Measurements from ENCODE around the gene PLCXD3.

PLCXD3 gene

GRCh38 chr5:41309275-41309674 lies 201.1 kb downstream of the PLCXD3 start:
- Histone ChIP-seq H3K27me3 (ENCODE audit: control insufficient read depth, insufficient read depth, low read length, poor library complexity, severe bottlenecking) (no peaks in the 10 kb centered on the region), H3K27ac (ENCODE audit: insufficient read depth, low read depth, low read length, poor library complexity, severe bottlenecking) (no peak overlapping the region), H3K9me3 (ENCODE audit: control insufficient read depth, low read length) (no peaks in the 10 kb centered on the region), H3K4me1 (ENCODE audit: control insufficient read depth, insufficient read depth, low read length) (no peaks in the 10 kb centered on the region), H3K36me3 (ENCODE audit: control insufficient read depth, insufficient read depth, low read length) (no peaks in the 10 kb centered on the region), H3K4me3 (ENCODE audit: insufficient read depth, low read depth, low read length) (no peak overlapping the region)
- 85 to 96% methylated on average over 2 of the region's 2 CpGs for WGBS, 2 experiments

GRCh38 chr5:41306005-41306404 lies 204.4 kb downstream of the PLCXD3 start:
- Histone ChIP-seq H3K4me3 (ENCODE audit: insufficient read depth, low read depth, low read length) (no peak overlapping the region), H3K27me3 (ENCODE audit: control insufficient read depth, insufficient read depth, low read length, poor library complexity, severe bottlenecking) (no peaks in the 10 kb centered on the region), H3K4me1 (ENCODE audit: control insufficient read depth, insufficient read depth, low read length) (no peaks in the 10 kb centered on the region), H3K9me3 (ENCODE audit: control insufficient read depth, low read length) (no peaks in the 10 kb centered on the region), H3K27ac (ENCODE audit: insufficient read depth, low read depth, low read length, poor library complexity, severe bottlenecking) (no peak overlapping the region), H3K36me3 (ENCODE audit: control insufficient read depth, insufficient read depth, low read length) (no peaks in the 10 kb centered on the region)
- 95 to 100% methylated on average over 1 of the region's 1 CpG for WGBS, 2 experiments

GRCh38 chr5:41305056-41305455 lies 205.3 kb downstream of the PLCXD3 start:
- WGBS, 2 experiments, result 92 to 98% methylated on average over 2 of the region's 2 CpGs
- H3K27ac ChIP-seq (ENCODE audit: insufficient read depth, low read depth, low read length, poor library complexity, severe bottlenecking), result no peak overlapping the region
- no peaks in the 10 kb centered on the region for H3K36me3 ChIP-seq (ENCODE audit: control insufficient read depth, insufficient read depth, low read length)
- no peaks in the 10 kb centered on the region for H3K4me1 ChIP-seq (ENCODE audit: control insufficient read depth, insufficient read depth, low read length)
- no peak overlapping the region for H3K4me3 ChIP-seq (ENCODE audit: insufficient read depth, low read depth, low read length)
- no peaks in the 10 kb centered on the region for H3K9me3 ChIP-seq (ENCODE audit: control insufficient read depth, low read length)
- H3K27me3 ChIP-seq (ENCODE audit: control insufficient read depth, insufficient read depth, low read length, poor library complexity, severe bottlenecking), result no peaks in the 10 kb centered on the region

- no peaks in the 10 kb centered on the region for H3K36me3 ChIP-seq (ENCODE audit: control insufficient read depth, insufficient read depth, low read length)
- H3K27ac ChIP-seq (ENCODE audit: insufficient read depth, low read depth, low read length, poor library complexity, severe bottlenecking), result no peak overlapping the region
- no peaks in the 10 kb centered on the region for H3K9me3 ChIP-seq (ENCODE audit: control insufficient read depth, low read length)
- H3K27me3 ChIP-seq (ENCODE audit: control insufficient read depth, insufficient read depth, low read length, poor library complexity, severe bottlenecking), result no peaks in the 10 kb centered on the region
- WGBS, 2 experiments, result 94 to 100% methylated on average over 1 of the region's 1 CpG
- no peak overlapping the region for H3K4me3 ChIP-seq (ENCODE audit: insufficient read depth, low read depth, low read length)
- no peaks in the 10 kb centered on the region for H3K4me1 ChIP-seq (ENCODE audit: control insufficient read depth, insufficient read depth, low read length)
Measured at GRCh38 chr5:41296066-41296465, 214.3 kb downstream of the PLCXD3 start.

GRCh38 chr5:41291323-41291722 lies 219.1 kb downstream of the PLCXD3 start:
- no peaks in the 10 kb centered on the region for H3K36me3 ChIP-seq (ENCODE audit: control insufficient read depth, insufficient read depth, low read length)
- no peaks in the 10 kb centered on the region for H3K27me3 ChIP-seq (ENCODE audit: control insufficient read depth, insufficient read depth, low read length, poor library complexity, severe bottlenecking)
- H3K4me3 ChIP-seq (ENCODE audit: insufficient read depth, low read depth, low read length), result no peak overlapping the region
- H3K4me1 ChIP-seq (ENCODE audit: control insufficient read depth, insufficient read depth, low read length), result no peaks in the 10 kb centered on the region
- H3K27ac ChIP-seq (ENCODE audit: insufficient read depth, low read depth, low read length, poor library complexity, severe bottlenecking), result no peak overlapping the region
- no peaks in the 10 kb centered on the region for H3K9me3 ChIP-seq (ENCODE audit: control insufficient read depth, low read length)
- 89 to 96% methylated on average over 3 of the region's 3 CpGs for WGBS, 2 experiments

- H3K27ac ChIP-seq (ENCODE audit: insufficient read depth, low read depth, low read length, poor library complexity, severe bottlenecking), result no peak overlapping the region
- H3K4me3 ChIP-seq (ENCODE audit: insufficient read depth, low read depth, low read length), result no peak overlapping the region
- H3K27me3 ChIP-seq (ENCODE audit: control insufficient read depth, insufficient read depth, low read length, poor library complexity, severe bottlenecking), result no peaks in the 10 kb centered on the region
- 90 to 95% methylated on average over 2 of the region's 2 CpGs for WGBS, 2 experiments
- no peaks in the 10 kb centered on the region for H3K4me1 ChIP-seq (ENCODE audit: control insufficient read depth, insufficient read depth, low read length)
- no peaks in the 10 kb centered on the region for H3K9me3 ChIP-seq (ENCODE audit: control insufficient read depth, low read length)
- H3K36me3 ChIP-seq (ENCODE audit: control insufficient read depth, insufficient read depth, low read length), result no peaks in the 10 kb centered on the region
Measured at GRCh38 chr5:41290810-41291209, 219.6 kb downstream of the PLCXD3 start.

GRCh38 chr5:41289970-41290464 lies 220.4 kb downstream of the PLCXD3 start:
- Histone ChIP-seq H3K9me3 (ENCODE audit: control insufficient read depth, low read length) (no peaks in the 10 kb centered on the region), H3K36me3 (ENCODE audit: control insufficient read depth, insufficient read depth, low read length) (no peaks in the 10 kb centered on the region), H3K27me3 (ENCODE audit: control insufficient read depth, insufficient read depth, low read length, poor library complexity, severe bottlenecking) (no peaks in the 10 kb centered on the region), H3K4me3 (ENCODE audit: insufficient read depth, low read depth, low read length) (no peak overlapping the region), H3K27ac (ENCODE audit: insufficient read depth, low read depth, low read length, poor library complexity, severe bottlenecking) (no peak overlapping the region), H3K4me1 (ENCODE audit: control insufficient read depth, insufficient read depth, low read length) (no peaks in the 10 kb centered on the region)
- 93 to 94% methylated on average over 4 of the region's 4 CpGs for WGBS, 2 experiments

- Histone ChIP-seq H3K27ac (ENCODE audit: insufficient read depth, low read depth, low read length, poor library complexity, severe bottlenecking) (no peak overlapping the region), H3K4me1 (ENCODE audit: control insufficient read depth, insufficient read depth, low read length) (no peaks in the 10 kb centered on the region), H3K36me3 (ENCODE audit: control insufficient read depth, insufficient read depth, low read length) (no peaks in the 10 kb centered on the region), H3K9me3 (ENCODE audit: control insufficient read depth, low read length) (no peaks in the 10 kb centered on the region), H3K4me3 (ENCODE audit: insufficient read depth, low read depth, low read length) (no peak overlapping the region), H3K27me3 (ENCODE audit: control insufficient read depth, insufficient read depth, low read length, poor library complexity, severe bottlenecking) (no peaks in the 10 kb centered on the region)
- WGBS, 2 experiments, result 86 to 92% methylated on average over 2 of the region's 2 CpGs
Measured at GRCh38 chr5:41286696-41287095, 223.7 kb downstream of the PLCXD3 start.

GRCh38 chr5:41286165-41286564 lies 224.2 kb downstream of the PLCXD3 start:
- no peaks in the 10 kb centered on the region for H3K36me3 ChIP-seq (ENCODE audit: control insufficient read depth, insufficient read depth, low read length)
- H3K27ac ChIP-seq (ENCODE audit: insufficient read depth, low read depth, low read length, poor library complexity, severe bottlenecking), result no peak overlapping the region
- H3K9me3 ChIP-seq (ENCODE audit: control insufficient read depth, low read length), result no peaks in the 10 kb centered on the region
- WGBS, 2 experiments, result 93 to 97% methylated on average over 2 of the region's 2 CpGs
- no peaks in the 10 kb centered on the region for H3K27me3 ChIP-seq (ENCODE audit: control insufficient read depth, insufficient read depth, low read length, poor library complexity, severe bottlenecking)
- no peaks in the 10 kb centered on the region for H3K4me1 ChIP-seq (ENCODE audit: control insufficient read depth, insufficient read depth, low read length)
- no peak overlapping the region for H3K4me3 ChIP-seq (ENCODE audit: insufficient read depth, low read depth, low read length)

GRCh38 chr5:41284938-41285337 lies 225.5 kb downstream of the PLCXD3 start:
- H3K9me3 ChIP-seq (ENCODE audit: control insufficient read depth, low read length), result no peaks in the 10 kb centered on the region
- H3K27ac ChIP-seq (ENCODE audit: insufficient read depth, low read depth, low read length, poor library complexity, severe bottlenecking), result no peak overlapping the region
- no peaks in the 10 kb centered on the region for H3K27me3 ChIP-seq (ENCODE audit: control insufficient read depth, insufficient read depth, low read length, poor library complexity, severe bottlenecking)
- no peak overlapping the region for H3K4me3 ChIP-seq (ENCODE audit: insufficient read depth, low read depth, low read length)
- H3K36me3 ChIP-seq (ENCODE audit: control insufficient read depth, insufficient read depth, low read length), result no peaks in the 10 kb centered on the region
- no peaks in the 10 kb centered on the region for H3K4me1 ChIP-seq (ENCODE audit: control insufficient read depth, insufficient read depth, low read length)
- WGBS, 2 experiments, result 80 to 100% methylated on average over 1 of the region's 2 CpGs

- no peaks in the 10 kb centered on the region for H3K27me3 ChIP-seq (ENCODE audit: control insufficient read depth, insufficient read depth, low read length, poor library complexity, severe bottlenecking)
- H3K27ac ChIP-seq (ENCODE audit: insufficient read depth, low read depth, low read length, poor library complexity, severe bottlenecking), result no peak overlapping the region
- no peaks in the 10 kb centered on the region for H3K9me3 ChIP-seq (ENCODE audit: control insufficient read depth, low read length)
- WGBS, 2 experiments, result 94 to 95% methylated on average over 12 of the region's 12 CpGs
- H3K4me3 ChIP-seq (ENCODE audit: insufficient read depth, low read depth, low read length), result no peak overlapping the region
- no peaks in the 10 kb centered on the region for H3K4me1 ChIP-seq (ENCODE audit: control insufficient read depth, insufficient read depth, low read length)
- no peaks in the 10 kb centered on the region for H3K36me3 ChIP-seq (ENCODE audit: control insufficient read depth, insufficient read depth, low read length)
Measured at GRCh38 chr5:41281215-41281810, 229.1 kb downstream of the PLCXD3 start.
